Psoas muscle (tissue), 8 donors: Measurements from ENCODE around the gene MRPS22. TPM values are rescaled to one million over a fixed set of nuclear protein-coding genes. Genes with fewer than 3 reads are reported as not detected.

Source experiments
- ATAC-seq, 4 donors: fragments of 200-7000 bp; cut with Tn5 transposase; one replicate each; pipeline ENCODE4 v1.9.1; 2020; ENCODE audit warnings: moderate library complexity in 3 of 4, mild to moderate bottlenecking in 2 of 4
- DNase-seq, 2 donors: peaks; one replicate each; pipeline ENCODE4 v3.0.0-alpha.2; 2020
- H3K27ac ChIP-seq: fragments of 200-600 bp; one replicate; pipeline ENCODE4 v1.8.0; 2022
- H3K27me3 ChIP-seq, 3 donors: fragments of 200-600 bp in 1 of 3; one replicate each; pipeline versions ENCODE4 v1.6.1 to v1.8.0; 2013 to 2022; ENCODE audit warnings: low read length in 2 of 3, mild to moderate bottlenecking in 2 of 3, moderate library complexity in 1 of 3; ENCODE audit not compliant: insufficient read depth in 3 of 3
- H3K36me3 ChIP-seq, 2 donors: fragments of 200-600 bp in 1 of 2; one replicate each; pipeline versions ENCODE4 v1.6.1 to v1.8.0; 2013 to 2022; ENCODE audit warnings: low read depth in 1 of 2, mild to moderate bottlenecking in 1 of 2, moderate library complexity in 1 of 2; ENCODE audit not compliant: insufficient read depth in 1 of 2
- H3K4me1 ChIP-seq: fragments of 200-600 bp; one replicate; pipeline ENCODE4 v1.8.0; 2022
- H3K4me3 ChIP-seq: fragments of 200-600 bp; one replicate; pipeline ENCODE4 v1.8.0; 2022; ENCODE audit warnings: mild to moderate bottlenecking
- H3K9me3 ChIP-seq: fragments of 200-600 bp; one replicate; pipeline ENCODE4 v1.8.0; 2022
- WGBS, 3 donors: extraction: QIAGEN DNeasy Blood & Tissue Kit; methylation state at CpG; one replicate each; pipeline versions ENCODE4 v1.1.6 to v1.1.7; 2013; 5-methylcytosine and 5-hydroxymethylcytosine counted together
- intact Hi-C, 2 donors: fragments of 100-400 bp; cut with DNase I; formaldehyde crosslinking; loops; one replicate each; pipeline versions ENCODE4 v1.11.0 to v1.14.2; 2022
- polyA plus RNA-seq, 3 donors: library from polyadenylated mRNA; stranded (reverse); fragments of 200-250 nt; gene quantifications; one replicate each; pipeline ENCODE4 v1.2.3, GENCODE V29; 2013
- total RNA-seq, 4 donors: library from RNA; stranded (reverse); fragmentation: NEBNext Ultra II Directional in 2 of 4; extraction: Animal tissue kit (Norgen Biotek cat#: 25700) in 2 of 4; gene quantifications; one replicate each; pipeline versions ENCODE4 v1.2.1 to v1.2.4, GENCODE V29; 2021 to 2023
- TF ChIP-seq, protein P1 (sequence below): fragments of 200-600 bp; IDR thresholded peaks from one replicate; pipeline ENCODE4 v1.8.0; 2022; ENCODE audit warnings: antibody characterized with exemption
- donor health status: healthy with polysubstance abuse.
- donor health status: DM: no; HTN: no; CAD: no; lungs with moderate emphysema.
- donor health status: Bipolar disorder and iron deficiency.
- donor health status: healthy.
- donor health status: DM: yes; HTN: yes; CAD: no.
- donor health status: DM: no; HTN: no; CAD: no.
- donor health status: DM: no; HTN: no; CAD: no.
- donor health status: DM: yes; HTN: yes; CAD: no.

MRPS22 gene
- total and polyA plus RNA-seq, 7 donors: 67.4 to 143 (median 97.9) TPM

DNA sequence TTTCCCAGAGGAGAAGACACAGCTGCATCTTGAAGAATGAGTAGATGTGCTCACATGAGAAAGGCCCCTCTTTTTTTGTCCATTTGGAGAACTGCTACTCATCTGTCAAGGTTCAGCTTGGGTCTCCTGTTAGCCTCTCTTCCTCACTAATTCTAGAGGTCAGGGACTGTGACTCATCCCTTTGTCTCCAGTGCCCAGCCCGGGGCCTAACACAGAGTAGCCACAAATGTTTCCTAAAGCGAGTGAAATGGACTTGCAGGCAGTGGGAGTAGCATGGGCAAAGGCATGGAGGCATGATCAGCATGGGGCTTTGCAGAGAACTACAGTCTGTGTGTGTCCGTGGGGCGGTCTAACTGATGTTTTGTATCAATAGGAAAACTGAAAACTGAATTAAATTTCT is 33.9 kb upstream of the MRPS22 start:
- ATAC-seq: no peak
- WGBS, 3 donors: 75 to 79% (median 75%) methylated on average over 4 of the region's 4 CpGs
- no peaks in the 10 kb centered on the region for H3K9me3 ChIP-seq

DNA sequence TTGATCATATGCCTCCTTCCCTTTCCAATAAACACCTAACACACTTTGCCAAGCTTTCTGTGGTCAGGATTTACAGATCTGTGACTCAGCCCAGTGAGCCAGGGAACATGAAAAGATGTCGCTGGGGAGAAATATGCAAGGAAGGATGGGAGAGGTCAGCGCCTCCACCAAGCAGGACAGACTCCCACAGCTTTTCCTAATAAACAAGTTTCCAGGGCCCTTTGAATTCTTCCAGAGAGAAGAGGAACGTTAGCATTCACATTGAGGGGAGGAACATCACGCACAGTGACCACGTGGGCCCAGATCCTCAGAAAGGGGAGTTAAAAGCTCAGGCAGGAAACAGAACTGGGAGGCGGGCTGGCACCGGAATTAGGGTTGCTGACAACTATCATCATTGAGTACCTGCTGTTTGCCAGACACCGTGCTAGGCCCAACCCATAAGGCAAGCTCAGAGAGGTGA is 33.3 kb upstream of the MRPS22 start:
- H3K4me3 ChIP-seq: no peak overlapping the region
- ATAC-seq (no peak), DNase-seq (no peak)
- H3K4me1 ChIP-seq: no peaks in the 10 kb centered on the region
- intact Hi-C loops: no loop called here
- H3K9me3 ChIP-seq: no peaks in the 10 kb centered on the region
- peaks cover 0 to 4% (median 0%) of the 10 kb centered on the region in 3 donors for H3K27me3 ChIP-seq
- no peaks in the 10 kb centered on the region for H3K36me3 ChIP-seq
- TF ChIP-seq, protein P1, sequence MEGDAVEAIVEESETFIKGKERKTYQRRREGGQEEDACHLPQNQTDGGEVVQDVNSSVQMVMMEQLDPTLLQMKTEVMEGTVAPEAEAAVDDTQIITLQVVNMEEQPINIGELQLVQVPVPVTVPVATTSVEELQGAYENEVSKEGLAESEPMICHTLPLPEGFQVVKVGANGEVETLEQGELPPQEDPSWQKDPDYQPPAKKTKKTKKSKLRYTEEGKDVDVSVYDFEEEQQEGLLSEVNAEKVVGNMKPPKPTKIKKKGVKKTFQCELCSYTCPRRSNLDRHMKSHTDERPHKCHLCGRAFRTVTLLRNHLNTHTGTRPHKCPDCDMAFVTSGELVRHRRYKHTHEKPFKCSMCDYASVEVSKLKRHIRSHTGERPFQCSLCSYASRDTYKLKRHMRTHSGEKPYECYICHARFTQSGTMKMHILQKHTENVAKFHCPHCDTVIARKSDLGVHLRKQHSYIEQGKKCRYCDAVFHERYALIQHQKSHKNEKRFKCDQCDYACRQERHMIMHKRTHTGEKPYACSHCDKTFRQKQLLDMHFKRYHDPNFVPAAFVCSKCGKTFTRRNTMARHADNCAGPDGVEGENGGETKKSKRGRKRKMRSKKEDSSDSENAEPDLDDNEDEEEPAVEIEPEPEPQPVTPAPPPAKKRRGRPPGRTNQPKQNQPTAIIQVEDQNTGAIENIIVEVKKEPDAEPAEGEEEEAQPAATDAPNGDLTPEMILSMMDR: no peak
- no peak overlapping the region for H3K27ac ChIP-seq
- WGBS, 3 donors: 73 to 82% (median 78%) methylated on average over 8 of the region's 8 CpGs

More for the DNA sequence above, 33.9 kb upstream of the MRPS22 start:
- TF ChIP-seq, protein P1: no peak
- H3K27ac ChIP-seq: no peak overlapping the region
- H3K27me3 ChIP-seq: peaks cover 0 to 4% (median 0%) of the 10 kb centered on the region in 3 donors
- DNase-seq: no peak
- no peaks in the 10 kb centered on the region for H3K4me1 ChIP-seq
- intact Hi-C loops: no loop called here
- H3K4me3 ChIP-seq: no peak overlapping the region
- H3K36me3 ChIP-seq: no peaks in the 10 kb centered on the region

DNA sequence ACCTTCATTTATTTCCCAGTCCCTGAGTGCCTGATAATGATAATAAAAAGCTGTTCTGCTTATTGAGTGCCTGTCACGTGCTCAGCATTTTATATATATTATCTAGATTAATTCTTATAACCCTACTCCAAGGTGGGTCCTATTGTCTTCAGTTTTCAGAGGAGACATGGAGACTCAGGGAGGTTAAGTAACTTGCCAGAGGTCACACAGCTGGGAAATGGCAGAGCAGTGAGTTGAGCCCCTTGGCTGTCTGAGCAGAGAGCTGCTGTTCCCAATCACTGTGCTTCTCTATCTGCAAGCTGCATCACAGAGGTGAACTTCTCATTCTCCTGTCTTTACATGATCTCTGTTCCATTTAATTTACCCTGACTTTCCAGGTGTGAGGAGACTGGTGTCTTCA is 32.3 kb upstream of the MRPS22 start:
- H3K27ac ChIP-seq: no peak overlapping the region
- intact Hi-C loops: no loop called here
- peaks cover 0 to 4% (median 0%) of the 10 kb centered on the region in 3 donors for H3K27me3 ChIP-seq
- no peaks in the 10 kb centered on the region for H3K4me1 ChIP-seq
- H3K4me3 ChIP-seq: no peak overlapping the region
- TF ChIP-seq, protein P1: no peak
- DNase-seq (no peak), ATAC-seq (no peak)
- no peaks in the 10 kb centered on the region for H3K9me3 ChIP-seq
- H3K36me3 ChIP-seq: no peaks in the 10 kb centered on the region
- 60 to 76% (median 71%) methylated on average over 1 of the region's 1 CpG for WGBS, 3 donors

DNA sequence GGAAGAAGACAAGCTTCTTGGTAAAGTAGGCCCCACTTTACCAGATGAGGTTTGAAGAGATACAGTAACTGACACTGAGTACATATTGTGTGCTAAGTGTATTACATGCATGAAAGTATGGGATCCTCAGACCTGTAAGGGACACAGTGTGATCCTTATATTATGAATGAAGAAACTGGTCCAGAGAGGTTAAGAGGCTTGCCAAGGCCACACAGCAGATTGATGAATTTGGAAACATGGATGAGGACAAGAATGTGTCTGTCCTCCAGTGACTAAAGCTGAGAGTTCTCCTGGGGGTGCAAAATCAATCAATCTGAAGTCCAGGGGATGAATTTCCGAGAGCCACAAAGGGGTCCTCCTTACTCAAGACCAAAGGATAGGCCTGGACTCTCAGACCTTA is 31.4 kb upstream of the MRPS22 start:
- Histone ChIP-seq H3K4me1 (no peaks in the 10 kb centered on the region), H3K9me3 (no peaks in the 10 kb centered on the region), H3K27ac (no peak overlapping the region), H3K4me3 (no peak overlapping the region), H3K27me3 (peaks cover 0 to 4% (median 0%) of the 10 kb centered on the region in 3 donors), H3K36me3 (no peaks in the 10 kb centered on the region)
- TF ChIP-seq, protein P1: no peak
- no peak for ATAC-seq
- WGBS, 3 donors: 94 to 96% (median 95%) methylated on average over 1 of the region's 1 CpG
- intact Hi-C loops: no loop called here
- no peak for DNase-seq

DNA sequence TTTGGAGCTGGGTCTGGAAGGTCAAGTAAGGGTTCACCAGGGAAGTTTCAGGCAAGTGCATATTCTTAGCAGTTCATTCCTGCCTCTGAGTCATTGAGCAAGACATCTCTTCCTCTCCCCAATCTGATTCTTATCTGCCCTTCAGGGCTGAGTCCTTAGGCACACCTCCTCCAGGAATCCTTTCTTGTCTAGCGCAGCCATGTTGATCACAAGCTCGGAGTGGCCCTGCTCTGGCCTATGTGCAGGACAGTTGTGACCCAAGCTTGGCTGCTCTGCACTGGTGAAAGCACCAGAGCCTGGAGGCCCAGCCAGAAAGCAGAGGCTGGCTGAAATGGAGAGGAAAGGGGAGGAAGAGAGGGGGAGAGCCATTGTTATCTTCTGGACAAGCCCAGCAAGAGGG is 30.9 kb upstream of the MRPS22 start:
- intact Hi-C loops: no loop called here
- WGBS, 3 donors: 93 to 98% (median 95%) methylated on average over 2 of the region's 2 CpGs
- no peak for DNase-seq
- H3K36me3 ChIP-seq: no peaks in the 10 kb centered on the region
- no peak overlapping the region for H3K4me3 ChIP-seq
- no peak for ATAC-seq
- TF ChIP-seq, protein P1: no peak
- no peaks in the 10 kb centered on the region for H3K9me3 ChIP-seq
- H3K4me1 ChIP-seq: no peaks in the 10 kb centered on the region
- no peak overlapping the region for H3K27ac ChIP-seq
- peaks cover 0 to 4% (median 0%) of the 10 kb centered on the region in 3 donors for H3K27me3 ChIP-seq
